Mammary epithelial cell (primary cell): ENCODE measurements around the gene FIGNL2.

ENCODE experiments used
- EZH2 ChIP-seq: IDR thresholded peaks from 2 replicates; pipeline ENCODE4 v1.6.1; 2012; ENCODE audit warnings: low read length, inconsistent platforms, borderline replicate concordance
- TF ChIP-seq, protein P1 (sequence below), 2 donors: IDR thresholded peaks in 1 of 2; conservative IDR thresholded peaks in 1 of 2; 2 replicates each; pipeline ENCODE4 v1.5.1; 2011 to 2012; ENCODE audit warnings: inconsistent platforms in 2 of 2, low read length in 2 of 2, mild to moderate bottlenecking in 2 of 2, control low read depth in 1 of 2, low read depth in 1 of 2; ENCODE audit not compliant: insufficient read depth in 1 of 2; ENCODE audit errors: extremely low read depth in 1 of 2

DNA sequence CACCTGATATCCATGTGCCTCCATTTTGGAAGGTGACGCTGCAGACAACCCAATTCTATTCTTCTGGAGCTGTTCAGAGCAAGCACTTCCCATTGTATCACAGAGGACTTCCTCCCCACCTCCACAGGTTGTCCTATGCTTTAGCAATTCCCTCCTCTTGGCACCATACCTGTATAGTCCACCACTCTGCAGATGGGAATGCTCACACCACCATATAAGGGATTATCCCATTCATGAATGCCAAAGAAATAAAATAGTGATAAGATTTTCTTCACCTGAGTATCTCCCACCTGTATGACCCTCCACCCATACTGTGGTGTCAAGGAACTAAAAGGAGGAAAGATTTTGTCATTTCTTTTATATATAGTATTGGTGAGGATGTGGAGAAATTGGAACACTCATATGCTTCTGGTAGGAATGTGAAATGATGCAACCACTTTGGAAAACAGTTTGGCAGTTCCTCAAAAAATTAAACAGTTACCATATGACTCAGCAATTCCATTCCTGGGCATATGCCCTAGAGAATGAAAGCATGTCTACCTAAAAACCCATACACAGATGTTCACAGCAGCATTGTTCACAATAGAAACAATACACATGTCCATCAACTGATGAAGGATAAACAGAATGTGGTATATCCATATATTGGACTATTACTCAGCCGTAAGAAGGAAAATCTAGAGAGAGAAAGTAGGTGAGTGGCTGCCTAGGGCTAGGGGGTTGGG, 75.2 kb downstream of the FIGNL2 start:
- TF ChIP-seq, protein P1, sequence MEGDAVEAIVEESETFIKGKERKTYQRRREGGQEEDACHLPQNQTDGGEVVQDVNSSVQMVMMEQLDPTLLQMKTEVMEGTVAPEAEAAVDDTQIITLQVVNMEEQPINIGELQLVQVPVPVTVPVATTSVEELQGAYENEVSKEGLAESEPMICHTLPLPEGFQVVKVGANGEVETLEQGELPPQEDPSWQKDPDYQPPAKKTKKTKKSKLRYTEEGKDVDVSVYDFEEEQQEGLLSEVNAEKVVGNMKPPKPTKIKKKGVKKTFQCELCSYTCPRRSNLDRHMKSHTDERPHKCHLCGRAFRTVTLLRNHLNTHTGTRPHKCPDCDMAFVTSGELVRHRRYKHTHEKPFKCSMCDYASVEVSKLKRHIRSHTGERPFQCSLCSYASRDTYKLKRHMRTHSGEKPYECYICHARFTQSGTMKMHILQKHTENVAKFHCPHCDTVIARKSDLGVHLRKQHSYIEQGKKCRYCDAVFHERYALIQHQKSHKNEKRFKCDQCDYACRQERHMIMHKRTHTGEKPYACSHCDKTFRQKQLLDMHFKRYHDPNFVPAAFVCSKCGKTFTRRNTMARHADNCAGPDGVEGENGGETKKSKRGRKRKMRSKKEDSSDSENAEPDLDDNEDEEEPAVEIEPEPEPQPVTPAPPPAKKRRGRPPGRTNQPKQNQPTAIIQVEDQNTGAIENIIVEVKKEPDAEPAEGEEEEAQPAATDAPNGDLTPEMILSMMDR (conservative IDR thresholded peaks at IDR 0.05 in 1 of 2, IDR thresholded peaks at IDR 0.05 in 1 of 2; ENCODE audit: extremely low read depth in 1 of 2, insufficient read depth in 1 of 2, low read depth in 1 of 2, low read length in 2 of 2), result no peak
- TF ChIP-seq EZH2, result no peak
